Sigmoid colon (tissue), 7 donors: ENCODE data around the gene SYT13. TPM values are rescaled to one million over a fixed set of nuclear protein-coding genes. Genes with fewer than 3 reads are reported as not detected.

Source experiments
- DNase-seq: peaks from one replicate; pipeline ENCODE4 v3.0.0-alpha.2; 2019
- H3K27ac ChIP-seq, 4 donors: fragments of 200-600 bp; sonication (generic); one replicate each; pipeline ENCODE4 v1.5.1; 2016 to 2019; ENCODE audit warnings: mild to moderate bottlenecking in 1 of 4
- H3K27me3 ChIP-seq, 3 donors: fragments of 200-600 bp; sonication (generic); one replicate each; pipeline ENCODE4 v1.5.1; 2019; ENCODE audit warnings: mild to moderate bottlenecking in 1 of 3
- H3K36me3 ChIP-seq, 4 donors: fragments of 200-600 bp; sonication (generic); one replicate each; pipeline ENCODE4 v1.5.1; 2016 to 2019
- H3K4me1 ChIP-seq, 4 donors: fragments of 200-600 bp; sonication (generic); one replicate each; pipeline ENCODE4 v1.5.1; 2017 to 2019
- H3K4me3 ChIP-seq, 4 donors: fragments of 200-600 bp; sonication (generic); one replicate each; pipeline ENCODE4 v1.5.1; 2017 to 2019; ENCODE audit warnings: mild to moderate bottlenecking in 2 of 4, moderate library complexity in 1 of 4
- H3K9me3 ChIP-seq, 4 donors: fragments of 200-600 bp in 3 of 4; sonication (generic) in 3 of 4; one replicate each; pipeline versions ENCODE4 v1.5.1 to v1.6.1; 2013 to 2019
- EP300 ChIP-seq, 4 donors: sonication (generic); formaldehyde crosslinking; IDR thresholded peaks; one replicate each; pipeline ENCODE4 v1.6.1; 2017; ENCODE audit warnings: antibody characterized with exemption in 4 of 4
- POLR2A ChIP-seq, 2 donors: fragments of 450-650 bp; IDR thresholded peaks; one replicate each; pipeline ENCODE4 v1.6.1; 2016; ENCODE audit warnings: antibody characterized with exemption in 2 of 2, mild to moderate bottlenecking in 2 of 2, moderate library complexity in 2 of 2
- POLR2AphosphoS5 ChIP-seq, 4 donors: sonication (generic); formaldehyde crosslinking; IDR thresholded peaks; one replicate each; pipeline ENCODE4 v1.6.1; 2017; ENCODE audit warnings: antibody characterized with exemption in 4 of 4
- WGBS, 2 donors: extraction: QIAGEN DNeasy Blood & Tissue Kit; methylation state at CpG; one replicate each; pipeline ENCODE4 v1.1.7; 2013; 5-methylcytosine and 5-hydroxymethylcytosine counted together
- intact Hi-C: fragments of 100-400 bp; cut with DNase I; formaldehyde crosslinking; loops from one replicate; pipeline ENCODE4 v1.15.1; 2023
- polyA plus RNA-seq, 3 donors: library from polyadenylated mRNA; stranded (reverse); fragments of 200-250 nt; gene quantifications; one replicate each; pipeline ENCODE4 v1.2.3, GENCODE V29; 2013
- total RNA-seq, 4 donors: library from RNA; depleted of rRNA; stranded (reverse); fragments of >200 nt; gene quantifications; one replicate each; pipeline ENCODE4 v1.1.0, GENCODE V29; 2016
- TF ChIP-seq, protein P1 (sequence below), 4 experiments: fragments of 450-650 bp in 3 of 4; fragments of 200-600 bp in 1 of 4; IDR thresholded peaks; one replicate each; pipeline ENCODE4 v1.5.1; 2016 to 2019; ENCODE audit warnings: antibody characterized with exemption in 4 of 4, mild to moderate bottlenecking in 3 of 4, moderate library complexity in 2 of 4
- donor health status: healthy with polysubstance abuse.
- donor health status: Bipolar disorder and iron deficiency.
- donor health status: healthy.

SYT13 gene
- total and polyA plus RNA-seq, 7 donors = 2.0 to 8.1 (median 3.9) TPM

- H3K4me1 ChIP-seq = no peaks in the 10 kb centered on the region
- 45 to 62% methylated on average over 7 of the region's 7 CpGs for WGBS, 2 donors
- no peaks in the 10 kb centered on the region for H3K9me3 ChIP-seq
- H3K27ac ChIP-seq = no peak overlapping the region
- intact Hi-C loops = no loop called here
- no peak for DNase-seq
- H3K36me3 ChIP-seq = no peaks in the 10 kb centered on the region
- H3K27me3 ChIP-seq = no peaks in the 10 kb centered on the region
- H3K4me3 ChIP-seq = no peak overlapping the region
- TF ChIP-seq POLR2AphosphoS5 (IDR thresholded peaks at IDR 0.05) = no peak
- no peak for TF ChIP-seq EP300 (IDR thresholded peaks at IDR 0.05)
- TF ChIP-seq, protein P1, sequence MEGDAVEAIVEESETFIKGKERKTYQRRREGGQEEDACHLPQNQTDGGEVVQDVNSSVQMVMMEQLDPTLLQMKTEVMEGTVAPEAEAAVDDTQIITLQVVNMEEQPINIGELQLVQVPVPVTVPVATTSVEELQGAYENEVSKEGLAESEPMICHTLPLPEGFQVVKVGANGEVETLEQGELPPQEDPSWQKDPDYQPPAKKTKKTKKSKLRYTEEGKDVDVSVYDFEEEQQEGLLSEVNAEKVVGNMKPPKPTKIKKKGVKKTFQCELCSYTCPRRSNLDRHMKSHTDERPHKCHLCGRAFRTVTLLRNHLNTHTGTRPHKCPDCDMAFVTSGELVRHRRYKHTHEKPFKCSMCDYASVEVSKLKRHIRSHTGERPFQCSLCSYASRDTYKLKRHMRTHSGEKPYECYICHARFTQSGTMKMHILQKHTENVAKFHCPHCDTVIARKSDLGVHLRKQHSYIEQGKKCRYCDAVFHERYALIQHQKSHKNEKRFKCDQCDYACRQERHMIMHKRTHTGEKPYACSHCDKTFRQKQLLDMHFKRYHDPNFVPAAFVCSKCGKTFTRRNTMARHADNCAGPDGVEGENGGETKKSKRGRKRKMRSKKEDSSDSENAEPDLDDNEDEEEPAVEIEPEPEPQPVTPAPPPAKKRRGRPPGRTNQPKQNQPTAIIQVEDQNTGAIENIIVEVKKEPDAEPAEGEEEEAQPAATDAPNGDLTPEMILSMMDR (IDR thresholded peaks at IDR 0.05) = no peak
- TF ChIP-seq POLR2A (IDR thresholded peaks at IDR 0.05) = no peak
Measured at GRCh38 chr11:45301537-45302246, 15.6 kb upstream of the SYT13 start.

GRCh38 chr11:45300715-45301114 lies 14.6 kb upstream of the SYT13 start:
- DNase-seq = no peak
- intact Hi-C loops = no loop called here
- Histone ChIP-seq H3K4me3 (no peak overlapping the region), H3K36me3 (no peaks in the 10 kb centered on the region), H3K4me1 (no peaks in the 10 kb centered on the region), H3K27me3 (no peaks in the 10 kb centered on the region), H3K27ac (no peak overlapping the region), H3K9me3 (no peaks in the 10 kb centered on the region)
- WGBS, 2 donors = 92% methylated on average over 3 of the region's 3 CpGs
- TF ChIP-seq EP300 (IDR thresholded peaks at IDR 0.05) = no peak
- no peak for TF ChIP-seq POLR2A (IDR thresholded peaks at IDR 0.05)
- TF ChIP-seq, protein P1 (IDR thresholded peaks at IDR 0.05) = no peak
- no peak for TF ChIP-seq POLR2AphosphoS5 (IDR thresholded peaks at IDR 0.05)

- H3K4me3 ChIP-seq = no peak overlapping the region
- H3K9me3 ChIP-seq = no peaks in the 10 kb centered on the region
- no peak for DNase-seq
- WGBS, 2 donors = 56 to 78% methylated on average over 7 of the region's 7 CpGs
- TF ChIP-seq, protein P1 (IDR thresholded peaks at IDR 0.05) = no peak
- TF ChIP-seq POLR2A (IDR thresholded peaks at IDR 0.05) (no peak), EP300 (IDR thresholded peaks at IDR 0.05) (no peak), POLR2AphosphoS5 (IDR thresholded peaks at IDR 0.05) (no peak)
- no peaks in the 10 kb centered on the region for H3K27me3 ChIP-seq
- H3K36me3 ChIP-seq = no peaks in the 10 kb centered on the region
- no peak overlapping the region for H3K27ac ChIP-seq
- intact Hi-C loops = no loop called here
- no peaks in the 10 kb centered on the region for H3K4me1 ChIP-seq
Measured at GRCh38 chr11:45298718-45299117, 12.6 kb upstream of the SYT13 start.

GRCh38 chr11:45296075-45296474 lies 9.9 kb upstream of the SYT13 start:
- intact Hi-C loops = no loop called here
- H3K36me3 ChIP-seq = no peaks in the 10 kb centered on the region
- no peak for DNase-seq
- no peak overlapping the region for H3K27ac ChIP-seq
- TF ChIP-seq POLR2AphosphoS5 (IDR thresholded peaks at IDR 0.05) (no peak), EP300 (IDR thresholded peaks at IDR 0.05) (no peak), POLR2A (IDR thresholded peaks at IDR 0.05) (no peak)
- TF ChIP-seq, protein P1 (IDR thresholded peaks at IDR 0.05) = no peak
- 73 to 87% methylated on average over 3 of the region's 3 CpGs for WGBS, 2 donors
- no peaks in the 10 kb centered on the region for H3K9me3 ChIP-seq
- no peaks in the 10 kb centered on the region for H3K4me1 ChIP-seq
- H3K4me3 ChIP-seq = no peak overlapping the region
- H3K27me3 ChIP-seq = no peaks in the 10 kb centered on the region

GRCh38 chr11:45294499-45294898 lies 8.4 kb upstream of the SYT13 start:
- H3K4me1 ChIP-seq = no peaks in the 10 kb centered on the region
- no peaks in the 10 kb centered on the region for H3K36me3 ChIP-seq
- DNase-seq = no peak
- peaks cover 0 to 7% (median 0%) of the 10 kb centered on the region in 3 donors for H3K27me3 ChIP-seq
- H3K4me3 ChIP-seq = no peak overlapping the region
- no peaks in the 10 kb centered on the region for H3K9me3 ChIP-seq
- no peak overlapping the region for H3K27ac ChIP-seq
- WGBS, 2 donors = 74 to 81% methylated on average over 4 of the region's 4 CpGs
- intact Hi-C loops = loop anchor here (5.0 kb wide), 2 partner anchors 38 to 362 kb away; no protein-coding TSS in a partner anchor
- TF ChIP-seq POLR2A (IDR thresholded peaks at IDR 0.05) (no peak), EP300 (IDR thresholded peaks at IDR 0.05) (no peak), POLR2AphosphoS5 (IDR thresholded peaks at IDR 0.05) (no peak)
- TF ChIP-seq, protein P1 (IDR thresholded peaks at IDR 0.05) = no peak
